ENCODE measurements around the gene SNX17.
A peak's percentile ranks its signal among the peaks of the same experiment; 100 is the strongest.

The SNX17 gene

GRCh38 chr2:27370026-27370815 is at the start of gene SNX17, which contains the start of gene EIF2B4:
Gene SNX17, plus strand, starts transcription at chr2:27370616. Its CDS starts 128 bp downstream, at chr2:27370744.
Gene EIF2B4, minus strand, starts transcription at chr2:27370338. Its CDS starts 24 bp downstream, at chr2:27370314.
- peak; percentile 79 for TF ChIP-seq CTCF (IDR thresholded peaks at IDR 0.05)

- peak; percentile 49; the same call in 1 of the 2 replicates for TF ChIP-seq CTCF (IDR thresholded peaks at IDR 0.05)
Observed at GRCh38 chr2:27320958-27321543, 49.4 kb upstream of the SNX17 start.

DNA sequence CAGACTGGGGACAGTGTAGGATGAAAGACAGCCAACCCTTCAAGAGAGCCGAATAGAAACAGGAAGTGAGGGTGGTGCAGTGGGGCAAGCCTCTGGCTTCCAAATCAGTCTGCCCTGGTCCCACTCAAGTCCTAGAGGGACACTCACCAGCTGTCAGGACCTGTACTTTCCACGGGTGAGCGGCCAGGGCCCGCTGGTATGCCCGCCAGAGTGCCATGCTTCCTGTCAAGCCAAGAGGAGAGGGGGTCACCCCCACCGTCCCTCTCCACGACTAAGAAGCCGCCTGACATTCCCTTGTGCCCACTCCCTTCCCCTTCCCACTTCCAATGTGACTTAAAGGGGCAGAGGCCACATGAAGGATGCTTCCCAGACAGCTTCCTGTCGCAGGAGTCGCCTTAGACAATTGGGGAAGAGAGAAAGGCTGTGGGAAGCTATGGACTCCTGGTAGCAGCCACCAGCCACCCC is 48.1 kb upstream of the SNX17 start:
- no peak for TF ChIP-seq CTCF (IDR thresholded peaks at IDR 0.05)

DNA sequence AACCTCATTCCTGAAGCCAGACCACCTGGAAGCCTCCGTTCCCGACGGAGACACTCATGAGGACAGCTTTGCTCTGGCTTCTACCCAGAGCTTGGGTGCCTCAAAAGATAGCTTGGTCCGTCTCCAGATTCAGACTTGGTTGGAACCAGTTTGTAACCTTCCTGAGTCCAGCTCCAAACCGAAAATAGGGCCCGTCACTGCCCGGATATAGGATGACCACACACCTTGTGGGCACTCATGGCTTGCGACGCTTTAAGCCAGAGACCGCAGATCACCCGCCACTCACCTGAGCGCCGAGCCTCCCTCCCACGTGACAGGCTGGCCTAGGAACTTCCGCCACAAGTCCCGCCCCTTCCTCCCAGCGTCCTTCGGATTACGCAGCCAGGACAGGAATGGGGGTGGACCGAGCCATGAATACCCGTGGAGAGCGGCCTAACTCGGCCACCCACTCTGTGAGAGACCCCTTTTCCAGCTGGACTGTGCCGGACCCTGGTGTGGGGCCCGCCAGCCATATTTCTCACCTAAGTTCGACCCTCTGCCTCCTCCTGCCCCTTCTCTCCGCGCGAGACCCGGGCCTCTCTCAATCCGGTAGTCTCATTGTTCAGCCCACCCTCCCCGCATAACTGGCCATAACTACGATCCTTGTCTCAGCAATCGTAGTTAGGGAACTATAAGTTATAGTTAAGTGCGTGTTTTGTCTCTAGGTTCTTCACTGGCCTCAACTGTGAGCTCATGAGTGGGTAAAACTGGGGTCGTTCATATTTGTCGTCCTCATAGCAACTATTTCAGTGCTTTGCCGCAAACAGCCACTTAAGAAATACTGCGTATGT is 47.4 kb upstream of the SNX17 start, which contains the start of gene MPV17:
TSS of gene MPV17 (minus strand) at position 332 of the 830 bp plus-strand sequence. CDS start 580 bp downstream, outside the sequence.
- TF ChIP-seq CTCF (IDR thresholded peaks at IDR 0.05), result no peak

GRCh38 chr2:27323596-27324285 is 46.7 kb upstream of the SNX17 start:
- no peak for TF ChIP-seq CTCF (IDR thresholded peaks at IDR 0.05)

DNA sequence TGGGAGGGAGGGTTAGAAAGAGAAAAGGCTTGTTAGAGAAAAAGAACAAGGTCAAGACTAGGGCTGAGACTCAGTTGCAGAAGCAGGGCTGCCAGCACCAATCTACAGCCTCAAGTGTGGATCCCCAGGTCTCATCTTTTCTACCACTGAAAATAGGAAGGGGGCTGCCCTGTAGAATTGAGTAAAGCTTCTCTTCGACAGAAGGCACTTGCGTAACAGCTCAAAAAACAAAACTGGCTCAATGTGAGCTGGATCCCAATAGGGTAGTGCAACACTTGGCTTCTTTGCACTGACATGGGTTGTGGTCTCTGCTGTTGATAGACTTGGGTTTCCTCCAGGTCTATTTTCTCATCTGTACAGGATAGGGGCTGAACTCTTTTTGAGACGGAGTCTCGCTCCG is 45.7 kb upstream of the SNX17 start:
- TF ChIP-seq CTCF (IDR thresholded peaks at IDR 0.05), result no peak

- no peak for TF ChIP-seq CTCF (IDR thresholded peaks at IDR 0.05)
Observed at GRCh38 chr2:27335311-27335710, 35.1 kb upstream of the SNX17 start.
